DMS114 treated with DMSO at 0.1 percent for 48 hours (cell line): ENCODE measurements around the gene TMED4.
"Not testable (repeated sequence)": the region's sequence is repeated elsewhere in the genome, so short reads cannot be mapped to it uniquely, and the experiment has no call there.

Experiments
- DNase-seq: peaks from one replicate; lab custom pipeline; 2025; ENCODE audit not compliant: unreplicated experiment; lab: John Stamatoyannopoulos, UW

Gene TMED4

DNA sequence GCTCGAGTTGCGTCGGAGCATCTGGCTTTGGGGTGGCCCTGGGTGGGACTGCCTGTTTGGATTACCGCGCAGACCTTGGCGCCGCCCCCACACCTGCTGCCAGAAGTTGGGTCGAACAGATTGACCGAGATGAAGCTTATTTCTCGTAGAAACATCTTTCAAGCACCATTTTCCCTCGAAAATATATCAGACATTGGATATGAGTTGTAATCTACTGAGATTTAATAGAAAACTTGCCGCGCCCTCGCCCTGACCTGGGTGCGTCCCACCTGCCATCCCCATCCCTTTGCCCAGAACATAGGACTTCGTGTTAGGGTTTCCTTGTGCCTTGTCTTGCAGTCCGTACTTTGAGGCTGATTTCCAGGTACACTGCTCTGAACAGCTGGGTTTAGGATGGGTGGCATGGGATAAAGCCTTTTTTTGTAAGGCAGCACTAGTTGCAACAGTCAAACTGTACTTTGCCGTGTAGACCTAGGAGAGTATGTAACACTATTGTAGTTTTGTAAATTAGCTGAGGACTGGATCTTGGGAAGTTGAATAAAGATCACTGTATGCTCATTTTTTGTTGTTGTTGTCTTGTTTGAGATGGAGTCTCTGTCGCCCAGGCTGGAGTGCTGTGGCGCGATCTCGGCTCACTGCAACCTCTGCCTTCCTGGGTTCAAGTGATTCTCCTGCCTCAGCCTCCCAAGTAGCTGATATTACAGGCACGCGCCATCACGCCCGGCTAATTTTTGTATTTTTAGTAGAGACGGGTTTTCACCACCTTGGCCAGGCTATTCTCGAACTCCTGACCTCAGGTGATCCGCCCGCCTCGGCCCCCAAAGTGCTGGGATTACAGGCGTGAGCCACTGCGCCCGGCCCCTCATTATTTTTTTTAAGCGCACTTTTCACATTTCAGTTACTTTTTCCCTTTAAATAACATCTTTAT lies 25.4 kb upstream of the TMED4 start:
- DNase-seq: no peak

DNA sequence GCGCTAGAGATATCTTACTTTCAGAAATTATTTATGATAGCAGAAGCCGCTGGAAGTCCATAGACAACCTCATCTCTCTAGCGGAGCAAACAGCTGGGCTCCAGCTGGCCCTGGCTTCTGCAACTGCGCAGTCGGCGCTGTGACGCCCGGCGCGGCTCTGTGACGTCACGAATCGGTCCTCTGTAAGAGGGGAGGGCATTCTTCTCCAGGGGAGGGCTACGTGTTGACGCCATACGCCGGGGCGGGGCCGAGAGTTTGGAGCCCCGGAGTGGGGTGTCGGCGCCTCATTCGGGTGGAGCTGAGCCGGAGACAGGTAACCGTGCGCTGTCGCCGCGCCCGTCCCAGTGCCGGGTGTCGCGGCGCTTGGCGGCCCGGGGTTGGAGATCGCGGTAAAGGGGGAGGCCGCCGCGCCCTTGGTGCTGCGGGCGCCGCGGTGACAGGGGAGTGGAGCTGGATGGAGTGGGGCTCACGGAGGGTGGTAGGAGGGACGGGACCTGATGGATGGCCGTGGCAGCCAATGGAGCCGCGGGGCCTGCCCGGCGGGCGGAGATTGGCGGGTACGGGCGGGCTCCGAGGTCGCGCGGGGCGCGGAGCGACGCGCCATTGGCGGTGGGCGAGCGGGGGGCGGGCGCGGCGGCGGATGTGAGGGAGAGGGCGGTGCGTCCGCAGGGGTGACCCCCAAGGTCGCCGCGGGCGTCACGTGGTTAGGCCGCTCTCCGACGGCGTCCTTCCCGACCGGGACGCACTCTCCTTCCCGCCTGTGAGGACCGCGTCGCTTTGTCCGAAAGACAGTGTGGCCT lies 24.5 kb upstream of the TMED4 start, which contains the start of gene OGDH:
OGDH (plus strand) TSS at position 287 of the 800 bp plus-strand sequence. CDS start 17,717 bp downstream, outside the sequence.
- peak; percentile 97 for DNase-seq

DNA sequence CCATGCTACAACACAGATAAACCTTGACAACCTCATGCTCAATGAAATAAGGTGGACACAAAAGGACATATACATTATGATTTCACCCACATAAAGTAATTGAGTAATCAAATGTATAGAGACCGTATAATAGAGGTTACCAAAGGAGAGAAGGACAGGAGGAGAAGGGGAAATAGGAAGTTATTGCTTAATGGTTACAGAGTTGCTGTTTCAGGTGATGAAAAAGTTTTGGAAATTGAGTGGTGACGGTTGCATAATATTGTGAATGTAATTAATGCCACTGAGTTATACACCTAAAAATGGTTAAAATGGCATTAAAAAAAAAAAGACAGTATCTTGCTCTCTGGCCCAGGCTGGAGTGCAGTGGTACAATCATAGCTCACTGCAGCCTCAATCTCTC lies 22.9 kb upstream of the TMED4 start:
- DNase-seq: no peak

DNA sequence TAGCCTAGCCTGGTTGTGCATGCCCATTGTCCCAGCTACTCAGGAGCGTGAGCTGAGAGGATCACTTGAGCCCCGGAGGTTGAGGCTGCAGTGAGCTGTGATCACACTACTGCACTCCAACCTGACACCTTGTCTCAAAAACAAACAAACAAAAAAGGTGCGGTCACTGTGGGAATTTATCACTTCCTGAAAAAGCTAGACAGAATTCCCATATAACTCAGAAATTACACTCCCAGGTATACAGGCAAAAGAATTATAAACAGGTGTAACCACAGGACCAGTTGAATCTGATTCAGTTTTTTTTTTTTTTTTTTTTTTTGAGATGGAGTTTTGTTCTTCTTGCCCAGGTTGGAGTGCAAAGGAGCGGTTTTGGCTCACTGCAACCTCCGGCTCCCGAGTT lies 21.2 kb upstream of the TMED4 start:
- DNase-seq: no peak

DNA sequence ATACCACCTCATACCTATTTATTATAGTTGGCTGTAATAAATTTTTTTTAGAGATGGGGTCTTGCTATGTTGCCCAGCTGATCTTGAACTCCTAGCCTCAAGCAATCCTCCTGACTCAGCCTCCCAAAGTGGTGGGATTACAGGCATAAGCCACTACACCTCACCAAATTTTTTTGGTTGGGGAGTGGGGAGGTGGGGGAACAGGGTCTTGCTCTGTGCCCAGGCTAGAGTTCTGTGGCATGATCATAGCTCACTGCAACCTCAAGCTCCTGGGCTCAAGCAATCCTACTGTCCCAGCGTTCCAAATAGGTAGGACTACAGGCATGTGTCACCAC lies 20.5 kb upstream of the TMED4 start:
- DNase-seq: no peak

DNA sequence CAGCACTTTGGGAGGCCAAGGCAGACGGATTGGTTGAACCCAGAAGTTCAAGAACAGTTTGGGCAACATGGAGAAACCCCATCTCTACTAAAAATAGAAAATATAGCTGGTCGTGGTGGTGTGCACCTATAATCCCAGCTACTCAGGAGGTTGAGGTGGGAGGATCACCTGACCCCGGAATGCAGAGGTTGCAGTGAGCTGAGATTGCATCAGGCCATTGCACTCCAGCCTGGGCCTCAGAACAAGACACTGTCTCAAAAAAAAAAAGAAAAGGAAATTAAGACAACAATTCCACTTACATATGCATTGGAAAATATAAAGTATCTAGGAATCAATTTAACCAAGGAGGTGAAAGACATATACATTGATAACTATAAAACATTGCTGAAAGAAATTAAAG lies 17.2 kb upstream of the TMED4 start:
- no peak for DNase-seq

DNA sequence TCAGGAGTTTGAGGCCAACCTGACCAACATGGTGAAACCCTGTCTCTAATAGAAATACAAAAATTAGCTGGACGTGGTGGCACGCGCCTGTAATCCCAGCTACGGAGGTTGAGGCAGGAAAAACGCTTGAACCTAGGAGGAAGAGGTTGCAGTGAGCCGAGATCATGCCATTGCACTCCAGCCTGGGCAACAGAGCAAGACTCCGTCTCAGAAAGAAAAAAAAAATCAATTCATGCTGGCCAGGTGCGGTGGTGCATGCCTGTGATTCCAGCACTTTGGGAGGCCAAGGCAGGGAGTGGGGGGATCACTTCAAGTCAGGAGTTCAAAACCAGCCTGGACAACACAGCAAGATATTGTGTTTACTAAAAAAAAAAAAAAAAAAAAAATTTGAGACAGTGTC lies 15.2 kb upstream of the TMED4 start:
- DNase-seq: not testable (repeated sequence)

DNA sequence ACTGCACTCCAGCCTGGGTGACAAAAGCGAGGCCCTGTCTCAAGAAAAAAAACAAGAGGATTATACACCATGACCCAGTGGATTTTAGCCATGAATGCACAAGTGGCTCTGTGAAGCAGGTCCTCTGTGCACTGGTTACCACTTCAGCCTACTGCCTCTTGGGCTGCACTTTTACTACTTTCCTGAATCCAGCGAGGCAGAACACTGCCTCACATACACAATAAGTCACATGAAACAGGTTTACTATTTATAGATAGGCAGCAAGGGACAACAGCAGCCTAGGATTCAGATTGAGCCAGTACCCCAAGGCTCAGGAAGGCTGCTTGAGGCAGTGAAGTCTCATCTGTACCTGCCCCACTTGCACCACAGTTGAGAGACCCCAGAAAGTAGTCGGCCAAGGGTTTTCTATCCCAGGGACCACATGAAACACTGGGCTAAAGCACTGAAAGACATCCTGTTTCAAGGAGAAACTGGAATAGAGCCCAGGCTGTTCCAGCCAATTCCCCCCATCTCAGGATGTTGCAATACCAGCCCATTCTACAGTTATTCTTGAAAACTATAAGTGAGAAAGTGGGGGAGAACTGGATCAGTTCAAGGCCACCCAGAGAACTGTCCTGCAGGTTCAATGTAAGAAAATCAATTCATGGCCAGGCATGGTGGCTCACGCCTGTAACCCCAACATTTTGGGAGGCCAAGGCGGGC lies 14.1 kb upstream of the TMED4 start:
- DNase-seq: no peak

DNA sequence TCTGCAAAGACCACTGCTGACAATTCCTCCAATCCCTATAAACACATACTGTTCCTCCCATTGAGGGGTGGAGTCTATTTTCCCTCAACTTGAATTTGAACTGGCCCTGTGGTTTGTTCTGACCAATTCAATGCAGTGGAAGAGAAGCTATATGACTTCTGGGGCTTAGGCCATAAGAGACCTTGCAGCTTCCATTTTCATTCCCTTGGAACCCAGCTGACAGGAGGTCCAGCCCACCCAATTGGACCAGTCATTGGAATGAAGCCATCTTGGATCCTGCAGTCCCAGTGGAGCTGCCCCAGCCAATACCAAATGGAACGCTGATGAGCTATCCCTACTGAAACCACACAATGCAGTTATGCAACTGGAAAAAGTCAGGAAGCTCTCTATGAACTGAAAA lies 8.9 kb upstream of the TMED4 start:
- DNase-seq: no peak

DNA sequence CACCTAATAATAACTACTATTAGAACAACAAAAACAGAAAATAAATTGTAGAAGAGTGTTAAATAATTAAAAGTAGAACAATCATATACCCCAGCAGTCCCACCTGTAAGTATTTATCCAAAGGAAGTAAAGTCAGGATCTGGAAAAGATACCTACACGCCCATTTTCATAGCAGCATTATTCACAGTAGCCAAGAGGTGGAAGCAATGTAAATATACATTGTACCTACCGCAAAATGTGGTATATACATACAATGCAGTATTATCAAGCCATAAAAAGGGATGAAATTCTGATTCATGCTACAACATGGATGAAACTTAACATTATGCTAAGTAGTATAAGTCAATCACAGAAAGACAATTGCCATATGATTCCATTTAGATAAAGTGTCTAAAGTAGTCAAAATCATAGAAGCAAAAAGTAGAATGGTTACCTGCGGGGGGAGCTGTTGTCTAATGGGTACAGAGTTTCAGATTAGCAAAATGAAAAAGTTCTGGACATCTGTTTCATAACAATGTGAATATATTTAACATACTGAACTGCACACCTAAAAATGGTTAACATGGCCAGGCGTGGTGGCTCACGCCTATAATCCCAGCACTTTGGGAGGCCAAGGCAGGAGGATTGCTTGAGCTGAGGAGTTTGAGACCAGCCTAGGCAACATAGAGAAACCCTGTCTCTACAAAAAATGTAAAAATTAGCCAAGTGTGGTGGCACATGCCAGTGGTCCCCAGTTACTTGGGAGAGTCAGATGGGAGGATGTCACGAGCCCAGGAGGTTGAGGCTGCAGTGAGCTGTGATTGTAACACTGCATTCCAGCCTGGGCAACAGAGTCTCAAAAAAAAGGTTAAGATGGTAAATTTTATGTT lies 6.0 kb upstream of the TMED4 start:
- peak; percentile 29 for DNase-seq

DNA sequence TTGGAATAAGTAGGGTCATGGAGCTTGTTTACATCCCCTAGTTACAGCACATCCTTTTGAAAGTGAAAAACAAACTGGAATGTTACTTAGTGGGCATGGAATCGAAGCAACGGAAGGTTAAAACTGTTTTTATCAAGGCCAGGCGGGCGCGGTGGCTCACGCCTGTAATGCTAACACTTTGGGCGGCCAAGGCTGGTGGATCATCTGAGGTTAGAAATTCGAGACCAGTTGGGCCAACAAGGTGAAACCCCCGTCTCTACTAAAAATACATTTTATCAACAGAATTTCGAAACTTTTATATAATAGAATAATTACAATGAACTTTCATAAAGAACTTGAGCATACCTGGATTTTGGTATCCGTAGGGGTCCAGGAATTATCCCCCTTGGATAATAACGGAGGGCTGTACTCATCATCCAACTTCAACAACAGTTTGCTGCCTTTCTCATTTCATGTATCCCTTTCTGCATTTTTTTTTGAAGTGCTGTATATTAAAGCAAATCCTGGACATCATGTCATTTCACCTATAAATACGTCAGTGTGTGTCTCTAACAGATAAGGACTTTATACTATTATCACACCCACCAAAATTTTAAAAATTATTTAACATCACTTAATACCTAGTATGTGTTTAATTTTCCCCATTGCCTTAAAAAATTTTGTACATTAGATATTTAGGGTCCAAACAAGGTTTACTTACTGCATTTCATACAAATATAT lies 1.3 kb upstream of the TMED4 start:
- no peak for DNase-seq

DNA sequence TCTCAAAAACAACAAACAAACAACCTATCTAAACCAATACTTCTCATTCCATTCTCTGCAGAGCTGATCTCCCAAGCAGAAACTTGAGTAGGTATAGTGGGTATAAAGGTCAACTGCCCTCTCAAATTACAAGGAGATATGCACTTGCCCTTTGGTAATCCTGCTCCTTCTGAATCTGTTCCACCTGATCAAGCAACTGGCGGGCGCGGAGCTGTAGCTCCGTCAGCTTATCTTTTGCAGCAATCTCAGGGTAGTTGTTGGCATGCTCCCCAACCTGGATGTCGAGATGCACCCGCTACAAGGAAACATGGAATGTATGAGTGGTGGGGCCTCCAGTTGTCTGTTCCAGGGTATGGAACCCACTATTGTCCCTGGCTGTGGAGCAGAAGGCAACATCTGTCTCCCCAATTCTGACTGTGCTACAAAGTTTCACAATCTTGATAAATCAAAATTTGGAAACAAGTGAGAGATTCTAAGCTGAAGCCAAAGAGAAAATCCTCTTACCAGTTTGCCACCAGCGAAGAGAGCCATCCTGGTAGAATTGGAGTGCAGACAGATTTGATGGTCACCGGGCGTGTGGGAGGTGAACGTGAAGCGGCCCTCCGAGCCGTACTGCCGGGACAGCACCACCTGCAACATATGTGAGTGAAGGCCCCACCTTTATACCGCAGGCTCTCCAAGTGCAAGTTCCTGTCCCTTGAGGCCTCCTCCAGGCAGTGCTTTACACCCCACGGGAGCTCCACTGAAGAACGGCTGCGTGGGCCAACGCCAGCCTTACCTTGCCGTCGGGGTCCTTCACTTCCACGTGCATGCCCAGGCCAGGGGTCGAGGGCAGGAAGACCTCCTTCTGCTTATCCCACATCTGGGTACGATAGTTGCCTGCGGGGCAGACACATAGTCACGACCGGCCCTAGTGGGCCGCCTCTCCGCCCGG lies 819 bp downstream of the TMED4 start:
- DNase-seq: no peak

DNA sequence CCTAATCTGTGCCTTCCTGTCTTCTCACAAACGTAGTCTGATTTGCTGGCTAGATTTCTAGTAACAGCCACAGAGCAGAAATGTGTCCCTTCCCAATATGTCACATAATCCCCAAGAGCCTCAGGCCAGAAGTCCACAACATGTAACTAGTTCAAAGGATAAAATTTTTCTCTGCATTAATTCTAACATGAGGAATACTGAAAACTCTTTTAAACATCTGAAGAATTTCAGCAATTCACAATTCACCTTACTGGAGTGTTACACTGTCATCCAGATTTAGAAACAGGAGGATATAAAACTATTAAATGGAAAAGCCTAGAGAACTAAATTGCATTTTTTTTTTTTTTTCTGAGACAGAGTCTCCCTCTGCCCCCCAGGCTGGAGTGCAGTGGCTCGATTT lies 5.8 kb downstream of the TMED4 start:
- no peak for DNase-seq

DNA sequence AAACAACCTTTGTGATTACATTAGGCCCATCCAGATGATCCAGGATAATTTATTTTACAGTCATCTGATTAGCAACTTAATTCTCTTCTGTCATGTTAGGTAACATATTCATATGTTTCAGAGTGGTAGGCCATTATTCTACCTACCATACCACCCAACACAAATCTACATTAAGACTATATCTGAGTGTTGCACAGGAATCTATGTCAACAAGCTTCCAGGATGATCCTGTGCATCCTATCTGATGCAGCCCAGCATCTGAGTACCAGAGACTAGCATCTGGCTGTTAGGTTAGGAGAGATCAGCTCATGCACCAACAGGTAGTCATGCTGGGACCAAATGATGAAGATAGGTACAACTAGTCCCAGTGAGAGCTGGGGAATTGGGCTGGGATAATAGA lies 7.0 kb downstream of the TMED4 start:
- no peak for DNase-seq

DNA sequence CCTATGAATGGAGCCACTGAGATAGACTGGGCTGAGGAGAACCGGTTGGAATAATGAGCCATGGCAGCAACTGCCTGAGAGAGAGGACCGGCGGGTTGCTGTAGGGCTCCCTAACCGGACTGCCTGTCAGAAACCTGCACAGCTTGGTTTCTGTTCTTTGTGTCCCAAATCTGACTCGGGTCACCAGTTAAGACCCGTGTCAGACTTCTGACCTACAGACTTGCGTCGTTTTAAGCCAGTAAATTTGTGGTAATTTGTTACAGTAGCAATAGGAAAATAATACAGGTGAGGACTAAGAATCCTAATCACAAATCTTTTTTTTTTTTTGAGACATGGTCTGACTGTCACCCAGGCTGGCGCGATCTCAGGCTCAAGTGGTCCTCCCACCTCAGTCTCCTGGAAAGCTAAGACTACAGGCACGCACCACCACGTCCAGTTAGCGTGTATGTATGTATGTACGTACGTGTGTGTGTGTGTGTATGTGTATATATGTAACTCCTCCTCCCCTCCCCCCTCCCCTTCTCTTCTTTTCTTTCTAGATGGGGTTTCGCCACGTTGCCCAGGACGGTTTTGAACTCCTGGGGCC lies 7.7 kb downstream of the TMED4 start:
- DNase-seq: no peak

DNA sequence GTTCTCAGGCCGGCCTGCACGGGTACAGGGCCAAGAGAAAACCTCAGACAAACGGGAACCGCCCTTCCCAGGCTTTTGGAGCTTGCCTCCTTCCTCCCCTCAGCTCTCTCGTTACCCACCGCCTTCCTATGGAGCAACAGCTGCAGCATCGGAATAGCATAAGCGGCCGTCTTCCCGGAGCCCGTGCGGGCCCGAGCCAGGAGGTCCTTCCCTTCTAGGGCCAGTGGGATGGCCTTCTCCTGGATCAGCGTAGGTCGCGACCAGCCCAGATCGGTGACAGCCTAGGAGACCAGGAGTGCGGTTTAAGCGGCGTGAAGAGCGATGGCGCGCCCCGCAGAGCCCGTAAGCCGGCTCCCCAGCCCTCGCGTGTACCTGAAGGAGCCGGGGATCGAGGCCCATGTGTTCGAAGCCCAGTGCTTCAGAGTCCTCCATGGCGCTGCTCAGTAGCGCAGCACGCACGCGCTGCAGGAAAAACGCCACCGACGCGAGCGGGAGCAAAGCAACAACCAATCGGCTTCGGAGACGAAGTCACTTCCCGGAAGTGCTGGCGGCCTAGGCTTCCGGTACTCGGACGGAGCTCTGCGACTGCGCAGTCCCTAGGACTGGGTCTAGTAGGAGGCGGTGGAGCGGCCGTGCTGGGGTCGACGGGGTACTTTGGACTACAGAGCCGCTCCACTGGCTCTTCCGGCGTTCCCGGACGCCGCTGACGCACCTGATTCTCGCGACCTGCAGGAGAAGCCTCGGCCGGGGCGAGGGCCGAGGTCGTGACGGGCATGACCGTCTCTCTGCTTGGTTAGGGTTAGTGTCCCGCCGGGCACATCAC lies 8.4 kb downstream of the TMED4 start, which contains the start of gene DDX56:
DDX56 (minus strand) TSS at position 445 of the 823 bp plus-strand sequence; CDS start at position 432, 13 bp downstream.
- DNase-seq: peak; percentile 95

DNA sequence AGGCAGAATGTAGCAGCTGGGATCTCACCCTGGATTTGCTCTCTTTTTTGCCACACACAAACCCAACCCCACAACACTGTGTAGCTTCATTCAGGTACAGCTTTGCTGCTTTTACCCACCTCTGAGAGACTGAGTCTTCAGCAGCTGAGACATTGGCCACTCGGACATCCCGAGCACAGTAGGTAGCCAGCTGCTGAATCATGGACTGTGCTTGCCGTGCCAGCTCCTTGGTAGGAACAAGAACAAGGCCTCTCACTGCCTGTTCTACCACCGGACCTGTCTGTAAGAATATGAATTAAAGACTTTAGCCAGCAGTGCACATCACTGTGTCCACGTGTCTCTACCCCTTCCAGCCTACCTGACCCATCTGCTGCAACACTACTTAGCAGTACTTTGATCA lies 9.3 kb downstream of the TMED4 start:
- DNase-seq: no peak

DNA sequence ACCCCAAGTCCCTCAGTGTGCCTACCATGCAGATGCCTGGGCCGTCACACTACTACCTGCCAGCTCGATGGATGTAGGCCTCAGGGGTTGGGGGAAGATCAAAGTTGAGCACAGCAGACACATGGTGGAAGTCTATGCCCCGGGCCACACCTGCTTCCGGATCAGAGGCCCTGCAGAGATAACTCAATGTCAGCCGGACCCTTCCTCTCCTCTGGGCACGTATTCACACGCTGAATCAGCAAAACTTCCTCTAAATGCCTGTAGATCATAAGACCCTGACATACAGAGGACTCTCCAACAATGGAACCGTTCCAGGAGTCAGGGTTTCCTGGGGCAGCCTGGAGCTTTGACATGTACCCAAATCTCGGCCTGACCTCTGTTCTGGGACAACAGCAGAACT lies 12.1 kb downstream of the TMED4 start:
- DNase-seq: no peak
